ENCODE results near the gene EPB41L3.

Gene EPB41L3

GRCh38 chr18:5469340-5469739, 74.5 kb downstream of the EPB41L3 start:
- Histone ChIP-seq H2AFZ (ENCODE audit: low read length) (no peak overlapping the region), H3K4me3 (ENCODE audit: low read length in 2 of 2) (no peak overlapping the region), H2BK120ac (ENCODE audit: low read depth, low read length) (no peak overlapping the region), H3K27me3 (ENCODE audit: control insufficient read depth in 3 of 3, insufficient read depth in 3 of 3, low read depth in 1 of 3, low read length in 3 of 3) (no peaks in the 10 kb centered on the region), H3K36me3 (replicated peaks in 1 of 2; ENCODE audit: control insufficient read depth in 2 of 2, insufficient read depth in 2 of 2, low read length in 2 of 2) (no peaks in the 10 kb centered on the region), H3K23ac (ENCODE audit: low read depth, low read length, poor library complexity) (peak overlapping the region; percentile 3), H3K4ac (ENCODE audit: low read length) (no peak overlapping the region), H3K27ac (replicated peaks; ENCODE audit: low read length) (no peak overlapping the region), H3K9ac (ENCODE audit: low read depth, low read length, poor library complexity) (peak overlapping the region; percentile 27), H3K79me1 (ENCODE audit: low read depth, low read length) (no peaks in the 10 kb centered on the region), H3K18ac (ENCODE audit: low read length) (peak overlapping the region; percentile 69), H4K91ac (ENCODE audit: low read depth, low read length, poor library complexity) (no peak overlapping the region), H2BK12ac (ENCODE audit: low read length) (no peak overlapping the region), H3K14ac (ENCODE audit: low read length) (no peak overlapping the region), H4K8ac (ENCODE audit: low read depth, low read length) (no peak overlapping the region), H3K4me1 (ENCODE audit: control insufficient read depth in 2 of 2, insufficient read depth in 1 of 2, low read depth in 1 of 2, low read length in 2 of 2) (no peaks in the 10 kb centered on the region), H3K4me2 (ENCODE audit: insufficient read depth, low read length, poor library complexity, severe bottlenecking) (no peak overlapping the region), H3K9me3 (replicated peaks in 1 of 2; ENCODE audit: control insufficient read depth in 2 of 2, insufficient read depth in 1 of 2, low read depth in 1 of 2, low read length in 2 of 2) (no peaks in the 10 kb centered on the region), H2BK15ac (ENCODE audit: low read length) (peak overlapping the region; percentile 62), H2BK5ac (ENCODE audit: low read length) (no peak overlapping the region), H2AK5ac (ENCODE audit: low read depth, low read length) (peak overlapping the region; percentile 26)
- WGBS, 2 donors (ENCODE audit: extremely low coverage in 2 of 2, insufficient read length in 2 of 2, insufficient replicate concordance in 1 of 2): no CpG with 5 or more reads among the region's 13 CpGs
- no peak for DNase-seq (ENCODE audit: low spot score)

- Histone ChIP-seq H3K4me1 (ENCODE audit: control insufficient read depth in 2 of 2, insufficient read depth in 1 of 2, low read depth in 1 of 2, low read length in 2 of 2) (no peaks in the 10 kb centered on the region), H3K79me1 (ENCODE audit: low read depth, low read length) (no peaks in the 10 kb centered on the region), H2BK5ac (ENCODE audit: low read length) (no peak overlapping the region), H3K27ac (replicated peaks; ENCODE audit: low read length) (no peak overlapping the region), H3K36me3 (replicated peaks in 1 of 2; ENCODE audit: control insufficient read depth in 2 of 2, insufficient read depth in 2 of 2, low read length in 2 of 2) (no peaks in the 10 kb centered on the region), H3K14ac (ENCODE audit: low read length) (no peak overlapping the region), H4K91ac (ENCODE audit: low read depth, low read length, poor library complexity) (no peak overlapping the region), H3K4me3 (ENCODE audit: low read length in 2 of 2) (no peak overlapping the region), H3K27me3 (ENCODE audit: control insufficient read depth in 3 of 3, insufficient read depth in 3 of 3, low read depth in 1 of 3, low read length in 3 of 3) (no peaks in the 10 kb centered on the region), H3K9ac (ENCODE audit: low read depth, low read length, poor library complexity) (no peak overlapping the region), H4K8ac (ENCODE audit: low read depth, low read length) (no peak overlapping the region), H3K4me2 (ENCODE audit: insufficient read depth, low read length, poor library complexity, severe bottlenecking) (no peak overlapping the region), H3K9me3 (replicated peaks in 1 of 2; ENCODE audit: control insufficient read depth in 2 of 2, insufficient read depth in 1 of 2, low read depth in 1 of 2, low read length in 2 of 2) (no peaks in the 10 kb centered on the region), H2AK5ac (ENCODE audit: low read depth, low read length) (no peak overlapping the region), H2BK15ac (ENCODE audit: low read length) (no peak overlapping the region), H3K4ac (ENCODE audit: low read length) (no peak overlapping the region), H3K18ac (ENCODE audit: low read length) (no peak overlapping the region), H2AFZ (ENCODE audit: low read length) (no peak overlapping the region), H3K23ac (ENCODE audit: low read depth, low read length, poor library complexity) (no peak overlapping the region), H2BK12ac (ENCODE audit: low read length) (no peak overlapping the region), H2BK120ac (ENCODE audit: low read depth, low read length) (no peak overlapping the region)
- no peak for DNase-seq (ENCODE audit: low spot score)
- no CpG with 5 or more reads among the region's 9 CpGs for WGBS, 2 donors (ENCODE audit: extremely low coverage in 2 of 2, insufficient read length in 2 of 2, insufficient replicate concordance in 1 of 2)
Observed at GRCh38 chr18:5468394-5468793, 75.4 kb downstream of the EPB41L3 start.

GRCh38 chr18:5467671-5468070, 76.1 kb downstream of the EPB41L3 start:
- H4K8ac ChIP-seq (ENCODE audit: low read depth, low read length): no peak overlapping the region
- no peaks in the 10 kb centered on the region for H3K36me3 ChIP-seq (replicated peaks in 1 of 2; ENCODE audit: control insufficient read depth in 2 of 2, insufficient read depth in 2 of 2, low read length in 2 of 2)
- no peaks in the 10 kb centered on the region for H3K27me3 ChIP-seq (ENCODE audit: control insufficient read depth in 3 of 3, insufficient read depth in 3 of 3, low read depth in 1 of 3, low read length in 3 of 3)
- H2BK120ac ChIP-seq (ENCODE audit: low read depth, low read length): no peak overlapping the region
- H3K4me1 ChIP-seq (ENCODE audit: control insufficient read depth in 2 of 2, insufficient read depth in 1 of 2, low read depth in 1 of 2, low read length in 2 of 2): no peaks in the 10 kb centered on the region
- H3K14ac ChIP-seq (ENCODE audit: low read length): no peak overlapping the region
- H3K9me3 ChIP-seq (replicated peaks in 1 of 2; ENCODE audit: control insufficient read depth in 2 of 2, insufficient read depth in 1 of 2, low read depth in 1 of 2, low read length in 2 of 2): no peaks in the 10 kb centered on the region
- H2BK5ac ChIP-seq (ENCODE audit: low read length): no peak overlapping the region
- H2AFZ ChIP-seq (ENCODE audit: low read length): no peak overlapping the region
- H3K23ac ChIP-seq (ENCODE audit: low read depth, low read length, poor library complexity): no peak overlapping the region
- no peak overlapping the region for H2BK15ac ChIP-seq (ENCODE audit: low read length)
- peak overlapping the region; percentile 29 for H3K18ac ChIP-seq (ENCODE audit: low read length)
- no peaks in the 10 kb centered on the region for H3K79me1 ChIP-seq (ENCODE audit: low read depth, low read length)
- no peak overlapping the region for H3K4ac ChIP-seq (ENCODE audit: low read length)
- no peak overlapping the region for H4K91ac ChIP-seq (ENCODE audit: low read depth, low read length, poor library complexity)
- H2AK5ac ChIP-seq (ENCODE audit: low read depth, low read length): no peak overlapping the region
- no peak for DNase-seq (ENCODE audit: low spot score)
- no peak overlapping the region for H2BK12ac ChIP-seq (ENCODE audit: low read length)
- no peak overlapping the region for H3K9ac ChIP-seq (ENCODE audit: low read depth, low read length, poor library complexity)
- no CpG with 5 or more reads among the region's 6 CpGs for WGBS, 2 donors (ENCODE audit: extremely low coverage in 2 of 2, insufficient read length in 2 of 2, insufficient replicate concordance in 1 of 2)
- no peak overlapping the region for H3K27ac ChIP-seq (replicated peaks; ENCODE audit: low read length)
- no peak overlapping the region for H3K4me3 ChIP-seq (ENCODE audit: low read length in 2 of 2)
- no peak overlapping the region for H3K4me2 ChIP-seq (ENCODE audit: insufficient read depth, low read length, poor library complexity, severe bottlenecking)

GRCh38 chr18:5466256-5466655, 77.5 kb downstream of the EPB41L3 start:
- DNase-seq (ENCODE audit: low spot score): no peak
- Histone ChIP-seq H3K4me1 (ENCODE audit: control insufficient read depth in 2 of 2, insufficient read depth in 1 of 2, low read depth in 1 of 2, low read length in 2 of 2) (no peaks in the 10 kb centered on the region), H3K9me3 (replicated peaks in 1 of 2; ENCODE audit: control insufficient read depth in 2 of 2, insufficient read depth in 1 of 2, low read depth in 1 of 2, low read length in 2 of 2) (no peaks in the 10 kb centered on the region), H2AFZ (ENCODE audit: low read length) (no peak overlapping the region), H3K18ac (ENCODE audit: low read length) (no peak overlapping the region), H4K91ac (ENCODE audit: low read depth, low read length, poor library complexity) (no peak overlapping the region), H3K4me3 (ENCODE audit: low read length in 2 of 2) (no peak overlapping the region), H3K36me3 (replicated peaks in 1 of 2; ENCODE audit: control insufficient read depth in 2 of 2, insufficient read depth in 2 of 2, low read length in 2 of 2) (no peaks in the 10 kb centered on the region), H3K23ac (ENCODE audit: low read depth, low read length, poor library complexity) (no peak overlapping the region), H3K4ac (ENCODE audit: low read length) (no peak overlapping the region), H4K8ac (ENCODE audit: low read depth, low read length) (no peak overlapping the region), H2BK12ac (ENCODE audit: low read length) (no peak overlapping the region), H2AK5ac (ENCODE audit: low read depth, low read length) (no peak overlapping the region), H2BK15ac (ENCODE audit: low read length) (no peak overlapping the region), H3K14ac (ENCODE audit: low read length) (no peak overlapping the region), H3K79me1 (ENCODE audit: low read depth, low read length) (no peaks in the 10 kb centered on the region), H3K27ac (replicated peaks; ENCODE audit: low read length) (no peak overlapping the region), H3K4me2 (ENCODE audit: insufficient read depth, low read length, poor library complexity, severe bottlenecking) (no peak overlapping the region), H3K27me3 (ENCODE audit: control insufficient read depth in 3 of 3, insufficient read depth in 3 of 3, low read depth in 1 of 3, low read length in 3 of 3) (no peaks in the 10 kb centered on the region), H2BK5ac (ENCODE audit: low read length) (no peak overlapping the region), H2BK120ac (ENCODE audit: low read depth, low read length) (no peak overlapping the region), H3K9ac (ENCODE audit: low read depth, low read length, poor library complexity) (no peak overlapping the region)
- WGBS, 2 donors (ENCODE audit: extremely low coverage in 2 of 2, insufficient read length in 2 of 2, insufficient replicate concordance in 1 of 2): no CpG with 5 or more reads among the region's 5 CpGs
